ENCODE results near the gene PITPNM2. TPM values are rescaled to one million over a fixed set of nuclear protein-coding genes. Genes with fewer than 3 reads are reported as not detected.

Gene PITPNM2
- total and polyA plus RNA-seq, 9 of the 15 experiments (the other 6 are each of a cell fraction or from before 2014, with no cell fraction given) = 0.03 to 10.8 (median 2.9) TPM

DNA sequence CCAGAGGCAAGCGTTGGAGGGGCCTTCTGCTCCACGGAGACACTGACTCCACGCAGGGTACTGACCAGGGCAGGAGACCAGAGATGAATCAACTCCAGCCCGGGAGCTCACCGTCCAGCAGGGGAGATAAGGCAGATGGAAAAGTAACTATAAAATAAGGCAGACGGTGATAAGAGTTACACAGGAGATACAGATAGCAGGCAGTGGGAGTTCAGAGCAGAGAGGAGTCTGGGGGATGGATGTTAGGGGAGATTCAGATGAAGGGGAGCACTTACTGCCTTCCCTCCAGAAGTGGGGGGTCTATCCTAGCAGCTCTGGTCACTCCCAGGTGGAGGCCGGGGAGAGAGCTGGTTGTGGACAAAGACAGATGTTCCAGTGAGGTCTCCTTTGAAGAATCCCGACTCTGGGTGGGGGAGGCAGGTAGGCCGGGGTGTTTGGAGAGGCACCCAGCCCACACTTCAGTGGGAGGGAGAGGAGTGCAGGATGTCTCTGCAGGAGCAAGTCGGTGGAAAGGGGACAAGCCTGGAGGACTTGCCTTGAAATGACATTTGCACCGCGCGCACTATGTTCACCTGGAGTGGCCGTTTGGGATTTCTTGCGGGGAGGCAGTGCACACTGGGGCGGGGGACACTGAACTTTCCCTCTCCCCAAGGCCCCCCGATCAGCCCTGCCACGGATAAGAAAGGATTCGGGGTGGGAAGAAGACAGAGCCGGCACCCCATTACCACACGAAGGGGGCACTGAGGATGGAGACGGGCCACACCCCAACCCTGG lies 1.2 kb downstream of the PITPNM2 start (continued):
- TF ChIP-seq JUND (IDR thresholded peaks at IDR 0.05; ENCODE audit: borderline replicate concordance, low read depth, low read length) (peak; percentile 57), JUND (tag; IDR thresholded peaks at IDR 0.05; ENCODE audit: borderline replicate concordance, low read depth, low read length) (peak; percentile 58; the same call in 1 of the 3 replicates), STAT5A (IDR thresholded peaks at IDR 0.05; ENCODE audit: borderline replicate concordance, low read length) (peak; percentile 65), ILF3 (IDR thresholded peaks at IDR 0.05; ENCODE audit: borderline replicate concordance) (no peak), ZNF143 (CRISPR knock-in tag; IDR thresholded peaks at IDR 0.05) (no peak), TCF3 (CRISPR knock-in tag; IDR thresholded peaks at IDR 0.05) (peak; percentile 80), ARID4B (CRISPR knock-in tag; IDR thresholded peaks at IDR 0.05) (peak; percentile 22; the same call in 1 of the 2 replicates), MYNN (IDR thresholded peaks at IDR 0.05) (0 out of 2 replicates have a peak, but pooled peaks have one; percentile 38), MYNN (CRISPR knock-in tag; IDR thresholded peaks at IDR 0.05) (no peak), ARNT (IDR thresholded peaks at IDR 0.05) (0 out of 4 replicates have a peak, but pooled peaks of 1 of the 2 experiments have one; percentile 50), LEF1 (IDR thresholded peaks at IDR 0.05) (0 out of 2 replicates have a peak, but pooled peaks have one; percentile 34), MTA2 (IDR thresholded peaks at IDR 0.05; ENCODE audit: low read depth) (peak; percentile 77), TEAD1 (CRISPR knock-in tag; IDR thresholded peaks at IDR 0.05) (peak in 1 of 2 experiments; percentile 15; a peak in 1 of 4 replicates), NBN (IDR thresholded peaks at IDR 0.05; ENCODE audit: low read depth) (0 out of 2 replicates have a peak, but pooled peaks have one; percentile 62), EP300 (IDR thresholded peaks at IDR 0.05; ENCODE audit: low read length) (peak; percentile 68), POLR2AphosphoS5 (IDR thresholded peaks at IDR 0.05; ENCODE audit: control insufficient read depth, insufficient read depth, low read depth, low read length) (peak; percentile 57; the same call in 1 of the 2 replicates), SMAD4 (CRISPR knock-in tag; conservative IDR thresholded peaks at IDR 0.05) (peak; percentile 78; the same call in 1 of the 2 replicates), ZBTB2 (IDR thresholded peaks at IDR 0.05) (peak; percentile 66; the same call in 1 of the 2 replicates), YY1 (IDR thresholded peaks at IDR 0.05; ENCODE audit: borderline replicate concordance in 1 of 3, control insufficient read depth in 1 of 3, extremely low read depth in 1 of 3, insufficient read depth in 3 of 3, insufficient read length in 1 of 3, insufficient replicate concordance in 2 of 3, low read depth in 1 of 3, low read length in 2 of 3) (peak in 1 of 3 experiments; percentile 2)
- TF ChIP-seq, protein P1, sequence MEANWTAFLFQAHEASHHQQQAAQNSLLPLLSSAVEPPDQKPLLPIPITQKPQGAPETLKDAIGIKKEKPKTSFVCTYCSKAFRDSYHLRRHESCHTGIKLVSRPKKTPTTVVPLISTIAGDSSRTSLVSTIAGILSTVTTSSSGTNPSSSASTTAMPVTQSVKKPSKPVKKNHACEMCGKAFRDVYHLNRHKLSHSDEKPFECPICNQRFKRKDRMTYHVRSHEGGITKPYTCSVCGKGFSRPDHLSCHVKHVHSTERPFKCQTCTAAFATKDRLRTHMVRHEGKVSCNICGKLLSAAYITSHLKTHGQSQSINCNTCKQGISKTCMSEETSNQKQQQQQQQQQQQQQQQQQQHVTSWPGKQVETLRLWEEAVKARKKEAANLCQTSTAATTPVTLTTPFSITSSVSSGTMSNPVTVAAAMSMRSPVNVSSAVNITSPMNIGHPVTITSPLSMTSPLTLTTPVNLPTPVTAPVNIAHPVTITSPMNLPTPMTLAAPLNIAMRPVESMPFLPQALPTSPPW (CRISPR knock-in tag; IDR thresholded peaks at IDR 0.05) = 0 out of 2 replicates have a peak, but pooled peaks have one; percentile 32

All from K562 (cell line).